ENCODE measurements around the gene HBE1.

- TF ChIP-seq CTCF (optimal IDR thresholded peaks at IDR 0.05 in 1 of 3, IDR thresholded peaks at IDR 0.05 in 1 of 3, conservative IDR thresholded peaks at IDR 0.05 in 1 of 3; ENCODE audit: extremely low read depth in 1 of 3, insufficient read depth in 2 of 3, low read length in 3 of 3) (no peak), EZH2 (IDR thresholded peaks at IDR 0.05; ENCODE audit: low read length) (no peak)
Measured at GRCh38 chr11:5281596-5281995, 11.9 kb upstream of the HBE1 start.

All from keratinocyte (primary cell).